Naive thymus-derived CD4-positive, alpha-beta T cell (primary cell): ENCODE results near the gene KRT6C. TPM values are rescaled to one million over a fixed set of nuclear protein-coding genes. Genes with fewer than 3 reads are reported as not detected.
"Not testable (repeated sequence)": the region's sequence is repeated elsewhere in the genome, so short reads cannot be mapped to it uniquely, and the experiment has no call there.

ENCODE experiments used
- ATAC-seq: fragments of 150-1000 bp; cut with Tn5 transposase; 2 replicates; pipeline ENCODE4 v1.10.0; 2021; ENCODE audit warnings: mild to moderate bottlenecking, moderate library complexity
- CTCF ChIA-PET: fragments of 350-600 bp; sonication (Branson Sonifier 250); formaldehyde crosslinking; loops from one replicate; lab custom pipeline; 2021; ENCODE audit warnings: antibody characterized with exemption; lab: Charles Lee
- POLR2A ChIA-PET: fragments of 350-600 bp; sonication (Branson Sonifier 250); formaldehyde crosslinking; loops from one replicate; lab custom pipeline; 2021; ENCODE audit warnings: antibody characterized with exemption, inconsistent platforms; lab: Charles Lee
- DNase-seq, 9 donors: peaks; one replicate each; pipeline versions ENCODE4 v3.0.0 to v3.0.0-alpha.2; 2020 to 2022; ENCODE audit warnings: mixed read lengths in 1 of 9
- H3K27ac ChIP-seq: one replicate; pipeline ENCODE4 v1.7.0; 2013; ENCODE audit warnings: mild to moderate bottlenecking, low read depth, low read length, moderate library complexity
- H3K27me3 ChIP-seq, 2 donors: one replicate each; pipeline ENCODE4 v1.7.0; 2013; ENCODE audit warnings: low read length in 2 of 2, mild to moderate bottlenecking in 2 of 2, moderate library complexity in 2 of 2; ENCODE audit not compliant: control insufficient read depth in 2 of 2, insufficient read depth in 2 of 2
- H3K36me3 ChIP-seq, 3 experiments: 1 replicate in 2 of 3; 2 replicates in 1 of 3; pipeline ENCODE4 v1.7.0; 2013; ENCODE audit warnings: low read length in 3 of 3, mild to moderate bottlenecking in 3 of 3, moderate library complexity in 1 of 3; ENCODE audit not compliant: insufficient read depth in 3 of 3, control insufficient read depth in 2 of 3
- H3K4me1 ChIP-seq, 2 donors: one replicate each; pipeline ENCODE4 v1.7.0; 2013; ENCODE audit warnings: low read length in 2 of 2, mild to moderate bottlenecking in 2 of 2, moderate library complexity in 1 of 2; ENCODE audit not compliant: control insufficient read depth in 2 of 2, insufficient read depth in 2 of 2
- H3K4me3 ChIP-seq: 2 replicates; pipeline ENCODE4 v1.7.0; 2013; ENCODE audit warnings: mild to moderate bottlenecking, low read length
- H3K9me3 ChIP-seq, 3 experiments: 1 replicate in 2 of 3; 2 replicates in 1 of 3; pipeline ENCODE4 v1.7.0; 2013; ENCODE audit warnings: low read length in 3 of 3; ENCODE audit not compliant: control insufficient read depth in 2 of 3
- H3K27ac Mint-ChIP-seq, 9 donors: one replicate each; pipeline ENCODE4 v1.8.0; 2020 to 2022; ENCODE audit warnings: mixed read lengths in 9 of 9, mild to moderate bottlenecking in 8 of 9, moderate library complexity in 5 of 9, inconsistent platforms in 2 of 9
- H3K27me3 Mint-ChIP-seq, 5 donors: one replicate each; pipeline ENCODE4 v1.8.0; 2021 to 2022; ENCODE audit warnings: mixed read lengths in 5 of 5, mild to moderate bottlenecking in 1 of 5
- H3K36me3 Mint-ChIP-seq, 5 donors: one replicate each; pipeline ENCODE4 v1.8.0; 2020 to 2022; ENCODE audit warnings: mixed read lengths in 5 of 5, mild to moderate bottlenecking in 3 of 5, inconsistent platforms in 1 of 5
- H3K4me1 Mint-ChIP-seq, 7 donors: one replicate each; pipeline ENCODE4 v1.8.0; 2020 to 2022; ENCODE audit warnings: mixed read lengths in 7 of 7, mild to moderate bottlenecking in 3 of 7, inconsistent platforms in 1 of 7
- H3K4me3 Mint-ChIP-seq, 10 donors: one replicate each; pipeline ENCODE4 v1.8.0; 2020 to 2022; ENCODE audit warnings: mild to moderate bottlenecking in 10 of 10, mixed read lengths in 10 of 10, moderate library complexity in 6 of 10, inconsistent platforms in 2 of 10
- H3K9me3 Mint-ChIP-seq, 11 donors: one replicate each; pipeline ENCODE4 v1.8.0; 2020 to 2022; ENCODE audit warnings: mixed read lengths in 11 of 11, mild to moderate bottlenecking in 4 of 11, inconsistent platforms in 1 of 11, moderate library complexity in 1 of 11
- intact Hi-C, 2 donors: fragments of 100-400 bp; cut with micrococcal nuclease; formaldehyde crosslinking; loops; one replicate each; pipeline ENCODE4 v1.15.1; 2023
- polyA plus RNA-seq, 2 donors: library from polyadenylated mRNA; unstranded; fragments of 300-500 nt; fragmentation: Illumina TruSeq; gene quantifications; one replicate each; pipeline ENCODE4 v1.2.3, GENCODE V29; 2021
- total RNA-seq, 6 experiments: library from RNA in 5 of 6; stranded (reverse) in 5 of 6; gene quantifications; 1 replicate in 5 of 6; 2 replicates in 1 of 6; pipeline ENCODE4 v1.2.3 and lab custom pipeline; 2021 to 2026

Gene KRT6C
- total and polyA plus RNA-seq, 7 experiments from 2014 or later = not detected

DNA sequence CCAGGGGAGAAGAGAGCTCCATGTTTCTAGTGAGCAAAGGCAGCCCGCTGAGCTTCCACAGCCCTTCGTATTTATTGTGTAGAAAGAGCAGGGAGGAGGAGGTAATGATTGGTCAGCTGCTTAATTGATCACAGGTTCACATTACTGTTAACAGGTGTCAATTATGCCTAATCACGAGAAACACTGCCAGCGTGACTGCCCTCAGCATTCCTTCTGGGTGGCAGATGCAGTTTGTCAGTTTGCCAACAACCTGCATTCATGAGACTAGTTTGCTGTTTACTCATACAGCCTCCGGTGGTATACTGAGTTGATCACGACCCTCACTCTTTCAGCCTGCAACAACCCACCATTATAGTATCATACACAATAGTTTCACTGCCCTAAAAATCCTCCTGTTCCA, 27.0 kb upstream of the KRT6C start:
- POLR2A ChIA-PET, H3K4me3 Mint-ChIP-seq, H3K9me3 ChIP-seq, H3K27ac Mint-ChIP-seq, H3K9me3 Mint-ChIP-seq, H3K27ac ChIP-seq, DNase-seq, H3K36me3 Mint-ChIP-seq, ATAC-seq, H3K4me1 ChIP-seq, H3K27me3 ChIP-seq, H3K4me1 Mint-ChIP-seq, H3K4me3 ChIP-seq, H3K36me3 ChIP-seq: not testable (repeated sequence)
- H3K27me3 Mint-ChIP-seq = peaks cover 4 to 33% (median 18%) of the 10 kb centered on the region in 5 donors
- CTCF ChIA-PET = interaction anchor here (0.7 to 1.2 kb wide), 3 partner anchors 89 to 379 kb away, joined by 3 to 5 read pairs (median 3); no protein-coding TSS in a partner anchor
- intact Hi-C loops = loop anchor here in 1 of 2 donors (10.0 kb wide), 1 partner anchor 126 kb away; no protein-coding TSS in a partner anchor

GRCh38 chr12:52499806-52500560, 26.4 kb upstream of the KRT6C start:
- no peak overlapping the region for H3K4me3 Mint-ChIP-seq
- H3K9me3 Mint-ChIP-seq = peaks cover 0 to 5% (median 3%) of the 10 kb centered on the region in 11 donors
- peaks cover 0 to 33% (median 16%) of the 10 kb centered on the region in 5 donors for H3K27me3 Mint-ChIP-seq
- Histone ChIP-seq H3K36me3 (no peaks in the 10 kb centered on the region), H3K27ac (no peak overlapping the region), H3K4me1 (no peaks in the 10 kb centered on the region), H3K27me3 (no peaks in the 10 kb centered on the region), H3K4me3 (no peak overlapping the region), H3K9me3 (no peaks in the 10 kb centered on the region)
- no peaks in the 10 kb centered on the region for H3K36me3 Mint-ChIP-seq
- peaks cover 0 to 3% (median 0%) of the 10 kb centered on the region in 7 donors for H3K4me1 Mint-ChIP-seq
- ChIA-PET POLR2A (no interaction called here), CTCF (interaction anchor here (1.0 to 1.2 kb wide), 2 partner anchors 100 to 380 kb away, joined by 3 read pairs; no protein-coding TSS in a partner anchor)
- ATAC-seq = no peak
- intact Hi-C loops = loop anchor here in 1 of 2 donors (10.0 kb wide), 1 partner anchor 125 kb away; no protein-coding TSS in a partner anchor
- no peak for DNase-seq
- H3K27ac Mint-ChIP-seq = no peak overlapping the region

DNA sequence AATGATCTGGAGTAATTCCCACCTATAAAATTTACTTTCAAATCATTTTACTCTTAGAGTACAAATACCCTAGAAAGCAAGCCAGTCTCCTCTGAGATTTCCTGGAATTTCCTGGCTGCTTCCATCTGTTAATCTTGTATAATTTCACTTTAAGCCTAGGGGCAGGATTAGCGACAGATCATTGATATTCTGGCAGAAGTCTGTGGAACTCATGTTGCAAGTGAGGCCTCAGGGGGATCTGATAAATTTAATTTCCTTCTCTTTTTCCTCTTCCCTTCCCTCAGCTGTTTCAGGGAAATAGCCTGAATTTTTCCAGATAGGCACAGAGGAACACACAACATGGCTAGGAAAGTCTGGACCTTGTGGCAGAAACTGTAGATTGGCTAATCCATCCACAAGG, 25.3 kb upstream of the KRT6C start:
- CTCF ChIA-PET = no interaction called here
- H3K36me3 ChIP-seq = no peaks in the 10 kb centered on the region

GRCh38 chr12:52497975-52498374, 24.4 kb upstream of the KRT6C start:
- Mint-ChIP-seq H3K27me3 (peaks cover 5 to 36% (median 25%) of the 10 kb centered on the region in 5 donors), H3K4me1 (peaks cover 0 to 3% (median 0%) of the 10 kb centered on the region in 7 donors), H3K4me3 (no peak overlapping the region), H3K9me3 (peaks cover 0 to 5% (median 3%) of the 10 kb centered on the region in 11 donors), H3K36me3 (no peaks in the 10 kb centered on the region), H3K27ac (no peak overlapping the region)
- Histone ChIP-seq H3K4me1 (no peaks in the 10 kb centered on the region), H3K4me3 (no peak overlapping the region), H3K36me3 (no peaks in the 10 kb centered on the region), H3K27me3 (no peaks in the 10 kb centered on the region), H3K9me3 (no peaks in the 10 kb centered on the region), H3K27ac (no peak overlapping the region)
- POLR2A ChIA-PET = no interaction called here
- intact Hi-C loops = no loop called here
- CTCF ChIA-PET = no interaction called here
- DNase-seq (no peak), ATAC-seq (no peak)

More for the DNA sequence above, 25.3 kb upstream of the KRT6C start:
- no peaks in the 10 kb centered on the region for H3K27me3 ChIP-seq
- no peaks in the 10 kb centered on the region for H3K36me3 Mint-ChIP-seq
- peaks cover 0 to 3% (median 0%) of the 10 kb centered on the region in 7 donors for H3K4me1 Mint-ChIP-seq
- H3K4me3 ChIP-seq = no peak overlapping the region
- POLR2A ChIA-PET = no interaction called here
- intact Hi-C loops = no loop called here
- H3K9me3 ChIP-seq = no peaks in the 10 kb centered on the region
- no peak overlapping the region for H3K27ac ChIP-seq
- no peak for ATAC-seq
- no peak for DNase-seq
- no peaks in the 10 kb centered on the region for H3K4me1 ChIP-seq
- no peak overlapping the region for H3K27ac Mint-ChIP-seq
- H3K9me3 Mint-ChIP-seq = peaks cover 0 to 5% (median 3%) of the 10 kb centered on the region in 11 donors
- peaks cover 0 to 33% (median 19%) of the 10 kb centered on the region in 5 donors for H3K27me3 Mint-ChIP-seq
- H3K4me3 Mint-ChIP-seq = no peak overlapping the region

DNA sequence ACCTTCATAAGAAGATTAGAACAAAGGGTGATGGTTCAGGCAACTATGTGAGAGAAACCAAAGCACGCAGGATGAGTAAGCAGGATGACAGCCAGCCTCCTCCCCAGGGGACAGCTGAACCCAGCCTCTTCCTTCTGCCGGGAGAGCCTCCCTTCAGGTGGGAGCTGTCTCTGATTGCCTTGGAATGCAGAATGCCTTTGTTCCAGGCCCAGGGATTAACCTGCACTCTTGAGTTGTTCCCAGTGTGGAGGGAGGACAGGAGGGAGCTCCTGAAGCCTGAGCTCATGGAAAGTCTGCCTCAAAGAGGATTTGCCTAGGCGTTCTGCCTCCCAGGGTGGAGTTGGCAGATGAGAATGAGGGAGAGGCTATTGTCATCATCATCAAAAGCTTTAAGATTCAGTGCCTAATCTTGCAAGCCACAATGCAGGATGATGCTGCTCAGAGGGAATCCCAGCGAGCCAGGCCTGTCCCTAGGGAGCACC, 23.0 kb upstream of the KRT6C start:
- no peaks in the 10 kb centered on the region for H3K36me3 ChIP-seq
- Mint-ChIP-seq H3K27me3 (peaks cover 12 to 35% (median 22%) of the 10 kb centered on the region in 5 donors), H3K4me3 (no peak overlapping the region), H3K4me1 (peaks cover 0 to 3% (median 0%) of the 10 kb centered on the region in 7 donors), H3K9me3 (peaks cover 0 to 5% (median 3%) of the 10 kb centered on the region in 11 donors), H3K36me3 (no peaks in the 10 kb centered on the region), H3K27ac (no peak overlapping the region)
- no peak overlapping the region for H3K4me3 ChIP-seq
- no peak overlapping the region for H3K27ac ChIP-seq
- no peaks in the 10 kb centered on the region for H3K27me3 ChIP-seq
- H3K9me3 ChIP-seq = no peaks in the 10 kb centered on the region
- H3K4me1 ChIP-seq = no peaks in the 10 kb centered on the region
- ChIA-PET POLR2A (no interaction called here), CTCF (interaction anchor here (0.6 kb wide), 1 partner anchor 374 kb away, joined by 4 read pairs; no protein-coding TSS in a partner anchor)
- intact Hi-C loops = no loop called here
- no peak for ATAC-seq
- no peak for DNase-seq

DNA sequence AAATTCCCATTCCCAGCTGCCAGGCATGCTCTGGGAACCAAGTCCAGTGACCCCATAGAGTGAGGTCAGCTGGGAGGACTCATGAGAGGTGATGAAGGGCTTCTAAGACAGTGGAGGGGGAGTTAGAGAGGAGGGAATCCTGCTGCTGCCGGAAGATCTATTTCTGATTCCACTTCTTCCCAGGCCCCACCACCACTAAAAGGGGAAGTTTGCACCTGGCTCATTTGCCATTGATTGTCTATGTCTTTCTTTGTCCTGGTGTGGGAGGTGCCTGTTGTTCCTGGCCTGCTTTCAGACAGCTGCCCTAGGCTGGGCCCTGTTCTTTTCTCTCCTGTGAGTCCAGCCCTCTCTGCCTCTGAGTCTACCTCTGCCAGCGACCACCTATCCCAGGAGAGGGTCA, 22.4 kb upstream of the KRT6C start:
- Mint-ChIP-seq H3K4me1 (peaks cover 0 to 3% (median 0%) of the 10 kb centered on the region in 7 donors), H3K36me3 (no peaks in the 10 kb centered on the region), H3K4me3 (no peak overlapping the region), H3K27me3 (peaks cover 16 to 39% (median 23%) of the 10 kb centered on the region in 5 donors), H3K9me3 (peaks cover 0 to 5% (median 3%) of the 10 kb centered on the region in 11 donors), H3K27ac (no peak overlapping the region)
- Histone ChIP-seq H3K27ac (no peak overlapping the region), H3K27me3 (no peaks in the 10 kb centered on the region), H3K9me3 (no peaks in the 10 kb centered on the region), H3K4me1 (no peaks in the 10 kb centered on the region), H3K4me3 (no peak overlapping the region), H3K36me3 (no peaks in the 10 kb centered on the region)
- no peak for ATAC-seq
- intact Hi-C loops = no loop called here
- DNase-seq = no peak
- ChIA-PET POLR2A (no interaction called here), CTCF (no interaction called here)
